Loucy (cell line): ENCODE measurements around the gene CTSK.
"Not testable (repeated sequence)": the region's sequence is repeated elsewhere in the genome, so short reads cannot be mapped to it uniquely, and the experiment has no call there.

Experiments
- EZH2phosphoT487 ChIP-seq: fragments of 200-600 bp; IDR thresholded peaks from 2 replicates; pipeline ENCODE4 v1.6.1; 2018; ENCODE audit warnings: antibody characterized with exemption, mild to moderate bottlenecking, moderate library complexity, borderline replicate concordance
- TF ChIP-seq, protein P1 (sequence below): fragments of 200-600 bp; sonication (generic); conservative IDR thresholded peaks from 2 replicates; pipeline ENCODE4 v1.5.1; 2014; ENCODE audit warnings: mild to moderate bottlenecking, antibody characterized with exemption, low read length

DNA sequence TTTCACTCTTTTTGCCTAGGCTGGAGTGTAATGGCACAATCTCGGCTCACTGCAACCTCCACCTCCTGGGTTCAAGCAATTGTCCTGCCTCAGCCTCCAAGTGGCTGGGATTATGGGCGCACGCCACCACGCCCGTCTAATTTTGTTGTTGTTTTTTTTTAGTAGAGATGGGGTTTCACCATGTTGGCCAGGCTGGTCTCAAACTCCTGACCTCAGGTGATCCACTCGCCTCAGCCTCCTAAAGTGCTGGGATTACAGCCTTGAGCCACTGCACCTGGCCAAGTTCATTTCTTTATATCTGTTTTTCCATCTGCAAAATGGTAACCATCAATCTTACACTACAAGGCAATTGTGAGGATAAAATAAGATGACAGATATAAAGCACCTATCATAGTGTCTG lies 25.9 kb upstream of the CTSK start:
- TF ChIP-seq, protein P1, sequence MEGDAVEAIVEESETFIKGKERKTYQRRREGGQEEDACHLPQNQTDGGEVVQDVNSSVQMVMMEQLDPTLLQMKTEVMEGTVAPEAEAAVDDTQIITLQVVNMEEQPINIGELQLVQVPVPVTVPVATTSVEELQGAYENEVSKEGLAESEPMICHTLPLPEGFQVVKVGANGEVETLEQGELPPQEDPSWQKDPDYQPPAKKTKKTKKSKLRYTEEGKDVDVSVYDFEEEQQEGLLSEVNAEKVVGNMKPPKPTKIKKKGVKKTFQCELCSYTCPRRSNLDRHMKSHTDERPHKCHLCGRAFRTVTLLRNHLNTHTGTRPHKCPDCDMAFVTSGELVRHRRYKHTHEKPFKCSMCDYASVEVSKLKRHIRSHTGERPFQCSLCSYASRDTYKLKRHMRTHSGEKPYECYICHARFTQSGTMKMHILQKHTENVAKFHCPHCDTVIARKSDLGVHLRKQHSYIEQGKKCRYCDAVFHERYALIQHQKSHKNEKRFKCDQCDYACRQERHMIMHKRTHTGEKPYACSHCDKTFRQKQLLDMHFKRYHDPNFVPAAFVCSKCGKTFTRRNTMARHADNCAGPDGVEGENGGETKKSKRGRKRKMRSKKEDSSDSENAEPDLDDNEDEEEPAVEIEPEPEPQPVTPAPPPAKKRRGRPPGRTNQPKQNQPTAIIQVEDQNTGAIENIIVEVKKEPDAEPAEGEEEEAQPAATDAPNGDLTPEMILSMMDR, result not testable (repeated sequence)
- not testable (repeated sequence) for TF ChIP-seq EZH2phosphoT487
